ENCODE measurements around the gene ARMCX1. TPM values are rescaled to one million over a fixed set of nuclear protein-coding genes. Genes with fewer than 3 reads are reported as not detected.
"Not testable (repeated sequence)": the region's sequence is repeated elsewhere in the genome, so short reads cannot be mapped to it uniquely, and the experiment has no call there.

Gene ARMCX1
- total RNA-seq (2014; rRNA removed; shearing (Covaris generic)) (29.0 and 30.0 TPM in 2 replicates), polyA plus RNA-seq (2016; fragmentation: Nextera tagmentation; extraction: Ambion mirVana) (27.5 and 29.8 TPM in 2 replicates)

- no peaks in the 10 kb centered on the region for H3K9me3 ChIP-seq (ENCODE audit: low read depth)
- peak within 1 kb of the TSS; percentile 84 for H3K4me3 ChIP-seq
- H3F3A ChIP-seq (ENCODE audit: insufficient read depth) = peaks cover 3% of the 10 kb centered on the region; the same call in 1 of the 2 replicates
- WGBS, 2 experiments (ENCODE audit: low coverage in 1 of 2, low lambda C conversion rate in 2 of 2, missing lambda C conversion rate in 2 of 2) = 2% methylated on average over 12 to 20 of the region's 20 CpGs
- TF ChIP-seq EZH2phosphoT487 (IDR thresholded peaks at IDR 0.05; ENCODE audit: insufficient read depth, low read depth) (no peak), EZH2 (IDR thresholded peaks at IDR 0.05; ENCODE audit: insufficient read depth, poor library complexity, severe bottlenecking) (no peak)
- H4K20me1 ChIP-seq (ENCODE audit: insufficient read depth) = no peaks in the 10 kb centered on the region
- H3K9me2 ChIP-seq (ENCODE audit: insufficient read depth) = no peaks in the 10 kb centered on the region
- peaks cover 4% of the 10 kb centered on the region; the same call in 1 of the 2 replicates for H3K79me2 ChIP-seq (ENCODE audit: insufficient read depth)
- in situ Hi-C loops (cut with MboI) = loop anchor here (25.0 kb wide), 1 partner anchor 112 kb away; the partner anchor contains the start of gene ARMCX2
- H3K36me3 ChIP-seq (ENCODE audit: low read depth) = no peaks in the 10 kb centered on the region
- H3K4me1 ChIP-seq (ENCODE audit: insufficient read depth) = peaks cover 5% of the 10 kb centered on the region; the same call in 1 of the 2 replicates
- peak within 1 kb of the TSS; percentile 96 for H3K9ac ChIP-seq
- no peaks in the 10 kb centered on the region for H3K27me3 ChIP-seq (replicated peaks; ENCODE audit: insufficient read depth)
- H2AFZ ChIP-seq = peak within 1 kb of the TSS; percentile 92
- DNase-seq = peak; percentile 84
- H3K4me2 ChIP-seq (ENCODE audit: unreplicated experiment) = peak within 1 kb of the TSS; percentile 78
- peak within 1 kb of the TSS; percentile 87 for H3K27ac ChIP-seq
Observed at GRCh38 chrX:101550362-101550750, at the start of gene ARMCX1. Gene ARMCX1 (plus strand): TSS chrX:101550547. CDS start chrX:101552931, 2,384 bp downstream.

DNA sequence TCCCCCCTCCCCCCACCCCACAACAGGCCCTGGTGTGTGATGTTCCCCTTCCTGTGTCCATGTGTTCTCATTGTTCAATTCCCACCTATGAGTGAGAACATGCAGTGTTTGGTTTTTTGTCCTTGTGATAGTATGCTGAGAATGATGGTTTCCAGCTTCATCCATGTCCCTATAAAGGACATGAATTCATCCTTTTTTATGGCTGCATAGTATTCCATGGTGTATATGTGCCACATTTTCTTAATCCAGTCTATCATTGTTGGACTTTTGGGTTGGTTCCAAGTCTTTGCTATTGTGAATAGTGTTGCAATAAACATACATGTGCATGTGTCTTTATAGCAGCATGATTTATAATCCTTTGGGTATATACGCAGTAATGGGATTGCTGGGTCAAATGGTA, 47.4 kb upstream of the ARMCX1 start:
- WGBS, 2 experiments (ENCODE audit: low coverage in 1 of 2, low lambda C conversion rate in 2 of 2, missing lambda C conversion rate in 2 of 2) = 80 to 86% methylated on average over 1 of the region's 1 CpG
- DNase-seq; H3K9me3 ChIP-seq (ENCODE audit: low read depth); H2AFZ ChIP-seq; H3K9ac ChIP-seq; H3K9me2 ChIP-seq (ENCODE audit: insufficient read depth); H3F3A ChIP-seq (ENCODE audit: insufficient read depth); H3K4me3 ChIP-seq; H3K36me3 ChIP-seq (ENCODE audit: low read depth); H3K27me3 ChIP-seq (replicated peaks; ENCODE audit: insufficient read depth); H3K27ac ChIP-seq; H3K79me2 ChIP-seq (ENCODE audit: insufficient read depth); H3K4me1 ChIP-seq (ENCODE audit: insufficient read depth); in situ Hi-C loops (cut with MboI); H3K4me2 ChIP-seq (ENCODE audit: unreplicated experiment); H4K20me1 ChIP-seq (ENCODE audit: insufficient read depth): not testable (repeated sequence)

- no peak for TF ChIP-seq EZH2phosphoT487 (IDR thresholded peaks at IDR 0.05; ENCODE audit: insufficient read depth, low read depth)
- TF ChIP-seq EZH2 (IDR thresholded peaks at IDR 0.05; ENCODE audit: insufficient read depth, poor library complexity, severe bottlenecking) = no peak
- DNase-seq = no peak
- no peaks in the 10 kb centered on the region for H3K9me3 ChIP-seq (ENCODE audit: low read depth)
- no peak overlapping the region for H3K4me3 ChIP-seq
- no peaks in the 10 kb centered on the region for H3K27me3 ChIP-seq (replicated peaks; ENCODE audit: insufficient read depth)
- H3F3A ChIP-seq (ENCODE audit: insufficient read depth) = no peaks in the 10 kb centered on the region
- no peaks in the 10 kb centered on the region for H4K20me1 ChIP-seq (ENCODE audit: insufficient read depth)
- H2AFZ ChIP-seq = no peak overlapping the region
- H3K27ac ChIP-seq = no peak overlapping the region
- H3K9me2 ChIP-seq (ENCODE audit: insufficient read depth) = no peaks in the 10 kb centered on the region
- no peaks in the 10 kb centered on the region for H3K79me2 ChIP-seq (ENCODE audit: insufficient read depth)
- no peak overlapping the region for H3K9ac ChIP-seq
- H3K36me3 ChIP-seq (ENCODE audit: low read depth) = no peaks in the 10 kb centered on the region
- in situ Hi-C loops (cut with MboI) = no loop called here
- no peaks in the 10 kb centered on the region for H3K4me1 ChIP-seq (ENCODE audit: insufficient read depth)
- no peak overlapping the region for H3K4me2 ChIP-seq (ENCODE audit: unreplicated experiment)
Observed at GRCh38 chrX:101507372-101507771, 43.0 kb upstream of the ARMCX1 start.

GRCh38 chrX:101507986-101508385, 42.4 kb upstream of the ARMCX1 start:
- no peaks in the 10 kb centered on the region for H3K36me3 ChIP-seq (ENCODE audit: low read depth)
- no peaks in the 10 kb centered on the region for H3F3A ChIP-seq (ENCODE audit: insufficient read depth)
- H3K4me2 ChIP-seq (ENCODE audit: unreplicated experiment) = no peak overlapping the region
- no peak overlapping the region for H3K4me3 ChIP-seq
- H3K27ac ChIP-seq = no peak overlapping the region
- no peak for DNase-seq
- WGBS, 2 experiments (ENCODE audit: low coverage in 1 of 2, low lambda C conversion rate in 2 of 2, missing lambda C conversion rate in 2 of 2) = 88 to 93% methylated on average over 4 of the region's 4 CpGs
- H3K9me3 ChIP-seq (ENCODE audit: low read depth) = no peaks in the 10 kb centered on the region
- H3K9ac ChIP-seq = no peak overlapping the region
- no peaks in the 10 kb centered on the region for H3K9me2 ChIP-seq (ENCODE audit: insufficient read depth)
- TF ChIP-seq EZH2phosphoT487 (IDR thresholded peaks at IDR 0.05; ENCODE audit: insufficient read depth, low read depth) (no peak), EZH2 (IDR thresholded peaks at IDR 0.05; ENCODE audit: insufficient read depth, poor library complexity, severe bottlenecking) (no peak)
- no peak overlapping the region for H2AFZ ChIP-seq
- H3K4me1 ChIP-seq (ENCODE audit: insufficient read depth) = no peaks in the 10 kb centered on the region
- H3K27me3 ChIP-seq (replicated peaks; ENCODE audit: insufficient read depth) = no peaks in the 10 kb centered on the region
- H3K79me2 ChIP-seq (ENCODE audit: insufficient read depth) = no peaks in the 10 kb centered on the region
- H4K20me1 ChIP-seq (ENCODE audit: insufficient read depth) = no peaks in the 10 kb centered on the region
- in situ Hi-C loops (cut with MboI) = no loop called here

DNA sequence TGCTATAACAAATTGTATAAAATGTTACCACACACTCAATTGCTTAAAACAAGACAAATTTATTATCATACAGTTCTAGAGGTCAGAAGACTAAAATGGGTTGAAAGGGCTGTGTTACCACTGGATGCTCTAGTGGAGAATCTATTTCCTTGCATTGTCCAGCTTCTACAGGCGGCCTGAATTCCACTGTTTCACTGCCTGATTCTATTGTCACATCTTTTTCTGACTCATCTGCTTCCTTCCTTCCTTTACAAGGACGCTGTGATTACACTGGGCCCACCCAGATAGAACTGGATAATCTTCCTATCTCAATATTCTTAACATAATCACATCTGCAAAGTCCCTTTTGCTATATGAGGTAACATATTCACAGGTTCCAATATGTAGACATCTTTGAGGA, 19.4 kb upstream of the ARMCX1 start:
- Histone ChIP-seq H3K4me1 (ENCODE audit: insufficient read depth) (no peaks in the 10 kb centered on the region), H4K20me1 (ENCODE audit: insufficient read depth) (no peaks in the 10 kb centered on the region), H3K9me2 (ENCODE audit: insufficient read depth) (no peaks in the 10 kb centered on the region), H3F3A (ENCODE audit: insufficient read depth) (no peaks in the 10 kb centered on the region), H3K4me3 (no peak overlapping the region), H3K27ac (no peak overlapping the region), H3K79me2 (ENCODE audit: insufficient read depth) (no peaks in the 10 kb centered on the region), H3K9ac (no peak overlapping the region), H2AFZ (no peak overlapping the region), H3K27me3 (replicated peaks; ENCODE audit: insufficient read depth) (no peaks in the 10 kb centered on the region), H3K36me3 (ENCODE audit: low read depth) (no peaks in the 10 kb centered on the region), H3K9me3 (ENCODE audit: low read depth) (no peaks in the 10 kb centered on the region), H3K4me2 (ENCODE audit: unreplicated experiment) (no peak overlapping the region)
- TF ChIP-seq EZH2 (IDR thresholded peaks at IDR 0.05; ENCODE audit: insufficient read depth, poor library complexity, severe bottlenecking) (no peak), EZH2phosphoT487 (IDR thresholded peaks at IDR 0.05; ENCODE audit: insufficient read depth, low read depth) (no peak)
- no peak for DNase-seq
- in situ Hi-C loops (cut with MboI) = no loop called here
- 58 to 61% methylated on average over 2 of the region's 2 CpGs for WGBS, 2 experiments (ENCODE audit: low coverage in 1 of 2, low lambda C conversion rate in 2 of 2, missing lambda C conversion rate in 2 of 2)

Data from GM23248 (cell line).